Peyer's patch (tissue), 4 donors: ENCODE measurements around the gene CHMP1A.
"Not testable (repeated sequence)": the region's sequence is repeated elsewhere in the genome, so short reads cannot be mapped to it uniquely, and the experiment has no call there.

Source experiments
- CTCF ChIP-seq, 6 experiments: fragments of 450-650 bp in 4 of 6; fragments of 200-600 bp in 2 of 6; sonication (generic) in 1 of 6; IDR thresholded peaks; one replicate each; pipeline ENCODE4 v1.5.1; 2017 to 2019; ENCODE audit warnings: antibody characterized with exemption in 6 of 6, mild to moderate bottlenecking in 3 of 6, moderate library complexity in 1 of 6
- POLR2A ChIP-seq, 2 donors: fragments of 450-650 bp; IDR thresholded peaks; one replicate each; pipeline ENCODE4 v1.5.1; 2017; ENCODE audit warnings: antibody characterized with exemption in 2 of 2, mild to moderate bottlenecking in 2 of 2, moderate library complexity in 2 of 2

- TF ChIP-seq CTCF (IDR thresholded peaks at IDR 0.05), result peak in 2 of 6 experiments; percentile 10 to 16
- TF ChIP-seq POLR2A (IDR thresholded peaks at IDR 0.05), result not testable (repeated sequence)
These were observed 9.5 kb upstream of the CHMP1A start for GRCh38 chr16:89667000-89667399.
